Small intestine (tissue), 4 donors: ENCODE results near the gene HMMR. TPM values are rescaled to one million over a fixed set of nuclear protein-coding genes. Genes with fewer than 3 reads are reported as not detected.

ENCODE experiments used
- polyA plus RNA-seq, 4 donors: library from polyadenylated mRNA; stranded (reverse) in 3 of 4; unstranded in 1 of 4; fragments of 200-250 nt in 3 of 4; fragments of 120-200 nt in 1 of 4; gene quantifications; one replicate each; pipeline versions ENCODE4 v1.2.1 to v1.2.3, GENCODE V29; 2013
- donor health status: healthy with polysubstance abuse.
- donor health status: Bipolar disorder and iron deficiency.
- donor health status: healthy.

HMMR gene
- polyA plus RNA-seq, 4 donors = 1.1 to 22.5 (median 7.0) TPM

Other genes with a start within 250 kb of the HMMR start
- gene CCNG1, start 23.0 kb upstream of the HMMR start, polyA plus RNA-seq = 100 to 1,000 TPM; 126 to 304 (median 264) TPM
- 10 to 100 TPM in 2 of 4 donors, 1 to 10 TPM in 2; 4.1 to 22.2 (median 7.6) TPM for gene NUDCD2, start 530 bp upstream of the HMMR start, polyA plus RNA-seq
- 100 to 1,000 TPM in 1 of 4 donors, 10 to 100 TPM in 3; 71.5 to 110 (median 83.1) TPM for gene MAT2B, start 45.0 kb downstream of the HMMR start, polyA plus RNA-seq